GM19452 (cell line): ENCODE results near the gene NDUFB7.
A peak's percentile ranks its signal among the peaks of the same experiment; 100 is the strongest.

Experiments used
- ATAC-seq: cut with Tn5 transposase; IDR thresholded peaks from one replicate; pipeline ENCODE4 v1.9.1; 2021; ENCODE audit not compliant: unreplicated experiment

The NDUFB7 gene

GRCh38 chr19:14526423-14526822 lies 45.4 kb downstream of the NDUFB7 start:
- no peak for ATAC-seq

- no peak for ATAC-seq
These were observed 46.1 kb downstream of the NDUFB7 start for GRCh38 chr19:14525729-14526128.

GRCh38 chr19:14520543-14520942 lies 51.3 kb downstream of the NDUFB7 start:
- ATAC-seq, result no peak

GRCh38 chr19:14519860-14520407 lies 51.9 kb downstream of the NDUFB7 start:
- ATAC-seq, result no peak

GRCh38 chr19:14519245-14519859 lies 52.5 kb downstream of the NDUFB7 start:
- no peak for ATAC-seq

- ATAC-seq, result peak; percentile 65
These were observed 53.9 kb downstream of the NDUFB7 start, which contains the start of gene DNAJB1 for GRCh38 chr19:14517840-14518505. Gene DNAJB1, minus strand, starts transcription at chr19:14518397. Its CDS starts 48 bp downstream, at chr19:14518349.

GRCh38 chr19:14517446-14517839 lies 54.4 kb downstream of the NDUFB7 start:
- ATAC-seq, result no peak

GRCh38 chr19:14516746-14517438 lies 55.0 kb downstream of the NDUFB7 start:
- no peak for ATAC-seq
